K562 (cell line): ENCODE data around the gene HDAC1. TPM values are rescaled to one million over a fixed set of nuclear protein-coding genes. Genes with fewer than 3 reads are reported as not detected.

Experiments
- CBFA2T2 ChIP-seq: fragments of 450-650 bp; conservative IDR thresholded peaks from 2 replicates; pipeline ENCODE4 v1.6.1; 2017; ENCODE audit warnings: mild to moderate bottlenecking
- CBX8 ChIP-seq: fragments of 200-600 bp; sonication (generic); IDR thresholded peaks from 2 replicates; pipeline ENCODE4 v1.6.1; 2012; ENCODE audit warnings: borderline replicate concordance, mixed run types, low read depth, mild to moderate bottlenecking, moderate library complexity, mixed read lengths, low read length, control low read depth, inconsistent platforms; ENCODE audit not compliant: poor library complexity, severe bottlenecking; ENCODE audit errors: extremely low read depth
- NFATC3 ChIP-seq: fragments of 450-650 bp; IDR thresholded peaks from 2 replicates; pipeline ENCODE4 v1.6.1; 2017; ENCODE audit warnings: mild to moderate bottlenecking
- NR3C1 ChIP-seq: sonication (generic); formaldehyde crosslinking; IDR thresholded peaks from 2 replicates; pipeline ENCODE4 v1.8.1; 2022; ENCODE audit warnings: missing genetic modification reagents
- NUFIP1 ChIP-seq: fragments of 450-650 bp; IDR thresholded peaks from 2 replicates; pipeline ENCODE4 v1.6.1; 2018; ENCODE audit not compliant: partially characterized antibody
- PHB2 ChIP-seq: fragments of 450-650 bp; IDR thresholded peaks from 2 replicates; pipeline ENCODE4 v1.6.1; 2017; ENCODE audit warnings: low read depth
- PML ChIP-seq: IDR thresholded peaks from 2 replicates; pipeline ENCODE4 v1.6.1; 2012; ENCODE audit warnings: low read length, inconsistent platforms
- POLR2AphosphoS5 ChIP-seq: IDR thresholded peaks from 2 replicates; pipeline ENCODE4 v1.6.1; 2011; ENCODE audit warnings: mild to moderate bottlenecking, low read depth, low read length, moderate library complexity; ENCODE audit not compliant: control insufficient read depth, insufficient read depth
- TRIM24 ChIP-seq, 2 experiments: fragments of 450-650 bp; IDR thresholded peaks; 2 replicates each; pipeline ENCODE4 v1.6.1; 2016
- polyA plus RNA-seq, 8 experiments: library from polyadenylated mRNA; depleted of rRNA in 4 of 8; stranded (reverse) in 5 of 8; unstranded in 3 of 8; fragments of >200 nt; fragmentation: Nextera tagmentation in 2 of 8; fragmentation: Illumina TruSeq in 1 of 8; extraction: Ambion mirVana in 2 of 8; extraction: Trizol in 1 of 8; gene quantifications; 2 replicates each; pipeline versions ENCODE4 v1.2.1 to v1.2.3, GENCODE V29; 2011 to 2014; ENCODE audit warnings: inconsistent platforms in 1 of 8, missing spikeins in 1 of 8
- total RNA-seq, 7 experiments: library from RNA; depleted of rRNA in 6 of 7; stranded (reverse); fragments of >200 nt in 6 of 7; fragmentation: Illumina TruSeq in 2 of 7; extraction: Trizol in 2 of 7; gene quantifications; 2 replicates each; pipeline versions ENCODE4 v1.2.1 to v1.2.3, GENCODE V29; 2011 to 2021; ENCODE audit warnings: low replicate concordance in 1 of 7
- TF ChIP-seq, protein P1 (sequence below): sonication (generic); formaldehyde crosslinking; IDR thresholded peaks from 2 replicates; pipeline ENCODE4 v1.8.0; 2023; ENCODE audit warnings: mild to moderate bottlenecking, missing genetic modification reagents
- TF ChIP-seq, protein P2 (sequence below): fragments of 200-400 bp; formaldehyde crosslinking; IDR thresholded peaks from 2 replicates; pipeline ENCODE4 v1.6.1; 2017; ENCODE audit warnings: mild to moderate bottlenecking, low read depth, low read length, moderate library complexity

HDAC1 gene
- total and polyA plus RNA-seq, 9 of the 15 experiments (the other 6 are each of a cell fraction or from before 2014, with no cell fraction given), result 169 to 384 (median 193) TPM

DNA sequence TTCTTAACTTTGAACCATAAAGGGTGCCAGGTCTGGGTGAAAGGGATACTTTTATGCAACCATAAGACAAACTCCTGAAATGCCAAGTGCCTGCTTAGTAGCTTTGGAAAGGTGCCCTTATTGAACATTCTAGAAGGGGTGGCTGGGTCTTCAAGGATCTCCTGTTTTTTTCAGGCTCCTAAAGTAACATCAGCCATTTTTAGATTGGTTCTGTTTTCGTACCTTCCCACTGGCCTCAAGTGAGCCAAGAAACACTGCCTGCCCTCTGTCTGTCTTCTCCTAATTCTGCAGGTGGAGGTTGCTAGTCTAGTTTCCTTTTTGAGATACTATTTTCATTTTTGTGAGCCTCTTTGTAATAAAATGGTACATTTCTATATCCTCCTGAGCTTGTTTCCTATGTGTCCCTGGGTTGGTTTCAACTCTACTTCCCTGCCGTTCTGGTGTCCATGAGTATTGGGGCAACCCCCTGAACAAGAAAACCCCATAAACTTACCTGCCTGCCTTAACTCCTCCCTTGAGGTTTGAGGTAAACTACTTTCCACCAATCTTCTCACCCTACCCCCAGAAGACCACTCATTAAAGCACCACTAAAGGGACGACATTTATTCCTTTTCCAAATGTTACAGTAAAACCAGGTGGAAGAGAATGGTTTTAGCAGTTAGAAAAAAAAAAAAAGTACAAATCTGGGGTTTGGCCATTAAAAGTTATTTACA lies 41.5 kb downstream of the HDAC1 start (continued):
- TF ChIP-seq, protein P1, sequence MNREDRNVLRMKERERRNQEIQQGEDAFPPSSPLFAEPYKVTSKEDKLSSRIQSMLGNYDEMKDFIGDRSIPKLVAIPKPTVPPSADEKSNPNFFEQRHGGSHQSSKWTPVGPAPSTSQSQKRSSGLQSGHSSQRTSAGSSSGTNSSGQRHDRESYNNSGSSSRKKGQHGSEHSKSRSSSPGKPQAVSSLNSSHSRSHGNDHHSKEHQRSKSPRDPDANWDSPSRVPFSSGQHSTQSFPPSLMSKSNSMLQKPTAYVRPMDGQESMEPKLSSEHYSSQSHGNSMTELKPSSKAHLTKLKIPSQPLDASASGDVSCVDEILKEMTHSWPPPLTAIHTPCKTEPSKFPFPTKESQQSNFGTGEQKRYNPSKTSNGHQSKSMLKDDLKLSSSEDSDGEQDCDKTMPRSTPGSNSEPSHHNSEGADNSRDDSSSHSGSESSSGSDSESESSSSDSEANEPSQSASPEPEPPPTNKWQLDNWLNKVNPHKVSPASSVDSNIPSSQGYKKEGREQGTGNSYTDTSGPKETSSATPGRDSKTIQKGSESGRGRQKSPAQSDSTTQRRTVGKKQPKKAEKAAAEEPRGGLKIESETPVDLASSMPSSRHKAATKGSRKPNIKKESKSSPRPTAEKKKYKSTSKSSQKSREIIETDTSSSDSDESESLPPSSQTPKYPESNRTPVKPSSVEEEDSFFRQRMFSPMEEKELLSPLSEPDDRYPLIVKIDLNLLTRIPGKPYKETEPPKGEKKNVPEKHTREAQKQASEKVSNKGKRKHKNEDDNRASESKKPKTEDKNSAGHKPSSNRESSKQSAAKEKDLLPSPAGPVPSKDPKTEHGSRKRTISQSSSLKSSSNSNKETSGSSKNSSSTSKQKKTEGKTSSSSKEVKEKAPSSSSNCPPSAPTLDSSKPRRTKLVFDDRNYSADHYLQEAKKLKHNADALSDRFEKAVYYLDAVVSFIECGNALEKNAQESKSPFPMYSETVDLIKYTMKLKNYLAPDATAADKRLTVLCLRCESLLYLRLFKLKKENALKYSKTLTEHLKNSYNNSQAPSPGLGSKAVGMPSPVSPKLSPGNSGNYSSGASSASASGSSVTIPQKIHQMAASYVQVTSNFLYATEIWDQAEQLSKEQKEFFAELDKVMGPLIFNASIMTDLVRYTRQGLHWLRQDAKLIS, result no peak
- TF ChIP-seq POLR2AphosphoS5 (peak; percentile 10; the same call in 1 of the 2 replicates), PML (peak; percentile 28), CBX8 (no peak), PHB2 (no peak), NFATC3 (no peak), TRIM24 (IDR thresholded peaks at IDR 0.05) (no peak), CBFA2T2 (no peak), NUFIP1 (no peak), NR3C1 (no peak)
- TF ChIP-seq, protein P2, sequence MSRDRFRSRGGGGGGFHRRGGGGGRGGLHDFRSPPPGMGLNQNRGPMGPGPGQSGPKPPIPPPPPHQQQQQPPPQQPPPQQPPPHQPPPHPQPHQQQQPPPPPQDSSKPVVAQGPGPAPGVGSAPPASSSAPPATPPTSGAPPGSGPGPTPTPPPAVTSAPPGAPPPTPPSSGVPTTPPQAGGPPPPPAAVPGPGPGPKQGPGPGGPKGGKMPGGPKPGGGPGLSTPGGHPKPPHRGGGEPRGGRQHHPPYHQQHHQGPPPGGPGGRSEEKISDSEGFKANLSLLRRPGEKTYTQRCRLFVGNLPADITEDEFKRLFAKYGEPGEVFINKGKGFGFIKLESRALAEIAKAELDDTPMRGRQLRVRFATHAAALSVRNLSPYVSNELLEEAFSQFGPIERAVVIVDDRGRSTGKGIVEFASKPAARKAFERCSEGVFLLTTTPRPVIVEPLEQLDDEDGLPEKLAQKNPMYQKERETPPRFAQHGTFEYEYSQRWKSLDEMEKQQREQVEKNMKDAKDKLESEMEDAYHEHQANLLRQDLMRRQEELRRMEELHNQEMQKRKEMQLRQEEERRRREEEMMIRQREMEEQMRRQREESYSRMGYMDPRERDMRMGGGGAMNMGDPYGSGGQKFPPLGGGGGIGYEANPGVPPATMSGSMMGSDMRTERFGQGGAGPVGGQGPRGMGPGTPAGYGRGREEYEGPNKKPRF, result no peak
